Left forelimb (tissue), 1 donor: Measurements from ENCODE around the gene PRPS1.
"Not testable (repeated sequence)": the region's sequence is repeated elsewhere in the genome, so short reads cannot be mapped to it uniquely, and the experiment has no call there.

Experiments
- DNase-seq: peaks from one replicate; pipeline ENCODE4 v3.0.0-alpha.2; 2018; ENCODE audit warnings: low spot score

The PRPS1 gene

DNA sequence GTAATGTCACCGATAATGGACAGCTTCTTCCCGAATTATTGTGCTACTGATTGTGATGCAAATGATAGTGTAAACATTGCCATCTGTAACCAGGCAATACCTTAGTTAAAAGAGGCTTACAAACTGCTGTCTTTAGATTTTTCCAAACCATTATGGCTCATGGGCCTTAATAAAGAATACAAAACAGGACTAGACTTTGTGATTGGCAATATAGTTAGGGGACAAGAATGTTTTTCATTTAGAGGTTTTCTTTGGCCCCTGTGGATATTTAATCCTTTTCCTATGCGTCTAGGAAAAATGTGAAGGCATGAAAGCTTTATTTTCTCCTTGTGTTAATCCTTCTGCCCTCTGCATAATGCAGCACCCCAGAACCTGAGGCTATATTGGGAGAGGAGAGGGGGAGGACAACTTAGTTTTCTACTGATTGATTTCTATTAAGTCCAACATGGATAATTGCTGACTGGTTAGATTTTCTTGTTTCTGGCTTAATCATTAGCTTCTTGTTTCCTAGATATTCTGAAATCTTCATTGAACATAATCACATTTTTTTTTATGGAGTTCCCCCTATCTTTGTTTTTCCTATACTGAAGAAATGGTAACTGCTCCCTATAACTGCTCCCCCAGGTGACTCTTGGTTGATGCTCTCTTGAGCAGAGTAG is 1.9 kb downstream of the PRPS1 start:
- DNase-seq: no peak

GRCh38 chrX:107632346-107632745 is 4.0 kb downstream of the PRPS1 start:
- DNase-seq: no peak

DNA sequence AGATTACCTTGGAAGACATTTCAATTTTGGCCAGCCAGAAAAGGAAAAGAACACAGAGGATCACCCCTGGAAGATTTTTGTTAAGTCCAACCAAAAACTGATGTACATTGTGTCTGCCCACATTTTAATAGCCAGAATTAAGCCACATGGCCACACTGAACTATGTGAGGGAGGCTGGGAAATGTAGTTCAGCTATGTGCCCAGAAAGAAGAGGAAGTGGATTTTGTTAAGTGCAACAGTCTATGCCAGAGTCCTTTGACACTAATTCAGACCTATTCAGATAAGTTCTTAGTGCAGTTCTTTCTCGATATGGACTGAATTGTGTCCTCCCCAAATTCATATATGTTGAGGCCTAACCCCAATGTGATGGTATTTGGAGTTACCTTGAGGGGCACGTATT is 18.4 kb downstream of the PRPS1 start:
- DNase-seq: no peak

- DNase-seq: no peak
These were observed 20.0 kb downstream of the PRPS1 start for GRCh38 chrX:107648332-107648731.

DNA sequence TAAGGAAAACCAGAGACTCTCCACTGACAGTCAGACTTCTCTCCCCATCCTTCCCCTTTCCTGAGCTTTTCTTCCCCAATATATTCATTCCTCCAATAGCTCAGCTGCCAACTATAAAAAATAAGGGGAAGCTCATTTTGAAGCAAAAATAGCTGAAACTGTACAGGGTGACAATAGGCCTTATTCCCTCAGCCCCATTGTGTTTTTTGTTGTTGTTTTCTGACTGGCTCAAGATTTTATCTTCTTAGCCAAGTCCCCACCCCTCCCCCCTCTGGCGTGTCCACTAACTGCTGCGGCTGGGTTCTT is 26.2 kb downstream of the PRPS1 start:
- DNase-seq: no peak

DNA sequence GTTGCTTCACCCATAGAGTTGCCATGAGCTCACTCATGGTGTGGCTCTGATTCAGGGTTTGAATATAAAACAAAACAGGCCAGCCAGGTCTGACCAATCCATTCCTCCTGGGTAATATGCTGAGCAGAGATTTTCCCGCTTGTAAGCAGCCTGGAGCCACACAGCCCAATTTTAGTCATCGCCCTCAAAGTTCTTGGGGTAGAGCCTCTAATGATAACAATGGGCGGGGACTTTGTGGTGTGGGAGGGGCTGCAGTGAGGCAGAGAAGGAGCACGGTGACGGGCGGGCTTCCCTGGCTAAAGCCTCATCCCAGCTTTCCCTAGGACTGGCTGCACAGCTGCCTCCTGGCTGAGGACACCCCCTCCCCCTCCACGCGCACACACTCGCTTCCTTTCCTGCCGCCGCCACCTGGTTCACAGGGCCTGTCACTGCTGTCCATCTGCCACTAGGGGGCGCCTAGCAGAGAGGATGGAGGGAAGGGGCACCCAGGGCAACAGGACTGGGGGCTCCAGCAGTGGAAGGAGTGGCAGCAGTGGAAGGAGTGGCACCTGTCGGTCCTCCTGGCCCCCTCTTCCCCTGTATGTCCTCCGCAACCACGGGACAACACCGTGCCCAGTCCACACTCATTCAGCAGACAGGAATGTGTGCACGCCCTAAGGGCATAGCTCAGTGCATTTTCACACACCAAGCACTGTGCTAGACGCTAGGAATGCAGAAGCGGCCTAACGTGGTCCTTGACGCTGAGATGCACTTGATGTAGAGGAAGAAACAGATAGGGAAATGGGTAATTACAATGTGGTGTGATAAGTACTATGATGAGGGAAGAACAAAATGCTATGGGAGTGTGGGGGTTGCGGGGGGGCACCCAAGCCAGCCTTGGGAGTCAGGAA is 26.8 kb downstream of the PRPS1 start:
- no peak for DNase-seq

- DNase-seq: no peak
These were observed 28.7 kb downstream of the PRPS1 start for GRCh38 chrX:107656978-107657377.

GRCh38 chrX:107658660-107659059 is 30.4 kb downstream of the PRPS1 start:
- no peak for DNase-seq

- DNase-seq: no peak
These were observed 31.0 kb downstream of the PRPS1 start for GRCh38 chrX:107659286-107659685.

DNA sequence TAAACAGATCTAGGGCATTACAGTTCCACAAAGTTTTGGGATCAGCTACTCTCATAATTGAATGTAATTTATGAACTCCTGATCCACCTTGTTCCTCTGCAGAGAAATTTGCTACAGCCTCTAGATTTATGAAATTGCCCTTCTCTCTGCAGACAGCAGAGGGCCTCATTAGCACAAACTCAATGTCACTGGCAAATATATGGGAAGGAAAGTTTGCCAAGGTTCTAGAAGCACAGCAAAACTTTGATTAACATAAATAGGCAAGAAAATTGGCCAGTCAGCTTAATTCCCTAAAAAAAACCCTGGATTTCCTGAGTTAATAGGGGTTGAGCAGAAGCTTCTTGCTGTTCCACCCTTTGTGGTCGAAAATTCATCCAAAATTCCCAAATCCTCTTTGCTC is 31.5 kb downstream of the PRPS1 start:
- no peak for DNase-seq

- DNase-seq: no peak
These were observed 33.8 kb downstream of the PRPS1 start for GRCh38 chrX:107662145-107662544.

- no peak for DNase-seq
These were observed 34.5 kb downstream of the PRPS1 start for GRCh38 chrX:107662824-107663223.

DNA sequence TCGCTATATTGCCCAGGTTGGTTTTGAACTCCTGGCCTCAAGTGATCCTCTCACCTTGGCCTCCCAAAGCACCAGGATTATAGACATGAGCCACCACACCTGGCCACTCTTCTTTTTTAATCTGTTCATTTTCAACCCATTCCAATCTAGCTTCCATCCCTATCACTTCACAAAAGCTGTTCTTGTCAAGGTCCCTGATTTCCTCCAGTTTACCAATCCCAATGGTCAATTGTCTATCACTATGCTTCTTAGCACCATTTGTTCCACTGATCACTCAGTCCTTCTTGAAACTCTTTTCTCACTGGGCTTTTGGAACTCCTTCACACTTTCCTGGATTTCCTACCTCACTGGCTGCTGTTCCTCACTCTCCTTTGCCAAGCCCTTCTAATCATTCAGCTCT is 38.6 kb downstream of the PRPS1 start:
- DNase-seq: no peak

- no peak for DNase-seq
These were observed 39.1 kb downstream of the PRPS1 start for GRCh38 chrX:107667426-107667825.

DNA sequence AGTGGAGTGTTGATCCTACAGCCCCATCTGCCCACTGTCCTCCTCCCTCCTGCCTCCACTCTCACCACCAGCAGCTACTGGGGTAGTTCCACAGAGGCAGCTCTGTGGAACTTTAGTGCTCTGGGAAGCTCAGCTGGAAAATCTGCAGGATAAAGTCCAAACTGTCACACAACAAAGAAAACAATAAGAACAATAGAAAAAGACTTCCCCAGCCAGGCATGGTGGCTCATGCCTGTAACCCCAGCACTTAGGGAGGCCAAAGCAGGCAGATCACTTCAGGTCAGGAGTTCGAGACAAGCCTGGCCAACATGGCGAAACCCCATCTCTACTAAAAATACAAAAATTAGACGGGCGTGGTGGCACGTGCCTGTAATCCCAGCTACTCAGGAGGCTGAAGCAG is 40.4 kb downstream of the PRPS1 start:
- not testable (repeated sequence) for DNase-seq

- DNase-seq: no peak
These were observed 41.0 kb downstream of the PRPS1 start for GRCh38 chrX:107669261-107669660.

DNA sequence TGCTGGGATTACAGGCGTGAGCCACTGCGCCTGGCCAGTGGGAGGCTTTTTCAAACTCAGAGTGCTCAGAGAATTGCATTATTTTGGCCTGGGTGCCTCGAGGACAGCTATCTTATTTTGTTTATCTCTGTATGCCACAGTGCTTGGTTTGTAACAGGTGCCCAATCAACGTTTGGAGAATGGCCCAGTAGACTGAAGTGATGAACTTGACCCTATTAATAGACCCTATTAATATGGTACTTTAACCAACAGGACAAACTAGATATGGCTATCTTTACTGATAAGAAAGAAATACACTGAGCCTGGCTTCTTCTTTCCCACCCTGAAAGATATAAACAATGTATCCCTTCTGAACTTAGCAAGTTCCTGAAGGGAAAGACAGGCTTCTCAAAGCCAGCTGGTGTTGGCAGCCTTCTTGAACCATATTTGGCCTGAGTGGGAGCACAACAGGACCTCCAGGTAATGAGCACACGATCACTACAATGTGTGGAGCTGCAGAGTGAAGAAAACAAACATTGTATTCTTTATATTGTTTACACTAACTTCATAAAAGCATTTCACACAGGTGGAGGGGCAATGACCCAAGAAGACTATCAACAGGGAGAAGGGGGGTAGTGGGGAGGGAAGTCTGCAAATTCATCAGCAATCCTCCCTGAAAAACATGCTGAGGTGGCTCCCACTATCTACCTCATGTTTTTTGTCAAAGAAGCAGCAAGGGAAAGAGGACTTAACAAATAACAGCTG is 41.7 kb downstream of the PRPS1 start:
- no peak for DNase-seq

- not testable (repeated sequence) for DNase-seq
These were observed 42.9 kb downstream of the PRPS1 start for GRCh38 chrX:107671256-107671655.

- peak; percentile 70 for DNase-seq
These were observed 44.7 kb downstream of the PRPS1 start for GRCh38 chrX:107672955-107673378.

- DNase-seq: no peak
These were observed 45.1 kb downstream of the PRPS1 start for GRCh38 chrX:107673431-107673830.

- no peak for DNase-seq
These were observed 45.7 kb downstream of the PRPS1 start for GRCh38 chrX:107673933-107674479.

- peak; percentile 71 for DNase-seq
These were observed 46.4 kb downstream of the PRPS1 start for GRCh38 chrX:107674480-107675364.
